Caki2 (cell line): Measurements from ENCODE around the gene PAK3. TPM values are rescaled to one million over a fixed set of nuclear protein-coding genes. Genes with fewer than 3 reads are reported as not detected.

Experiments
- DNase-seq: peaks from one replicate; pipeline ENCODE4 v3.0.0-alpha.2; 2015; ENCODE audit warnings: low read depth
- in situ Hi-C: cut with HindIII; loops from 2 replicates; pipeline ENCODE4 v1.10.0; 2016; ENCODE audit warnings: low sequenced_read_pairs, low pct_unique_long_range_greater_than_20kb, mixed read lengths
- total RNA-seq: library from RNA; depleted of rRNA; stranded (reverse); fragments of >200 nt; shearing (Covaris generic); gene quantifications from 2 replicates; pipeline ENCODE4 v1.2.3, GENCODE V29; 2014; ENCODE audit warnings: low replicate concordance

The PAK3 gene
- total RNA-seq, 1 experiment from 2014 or later: not detected

DNA sequence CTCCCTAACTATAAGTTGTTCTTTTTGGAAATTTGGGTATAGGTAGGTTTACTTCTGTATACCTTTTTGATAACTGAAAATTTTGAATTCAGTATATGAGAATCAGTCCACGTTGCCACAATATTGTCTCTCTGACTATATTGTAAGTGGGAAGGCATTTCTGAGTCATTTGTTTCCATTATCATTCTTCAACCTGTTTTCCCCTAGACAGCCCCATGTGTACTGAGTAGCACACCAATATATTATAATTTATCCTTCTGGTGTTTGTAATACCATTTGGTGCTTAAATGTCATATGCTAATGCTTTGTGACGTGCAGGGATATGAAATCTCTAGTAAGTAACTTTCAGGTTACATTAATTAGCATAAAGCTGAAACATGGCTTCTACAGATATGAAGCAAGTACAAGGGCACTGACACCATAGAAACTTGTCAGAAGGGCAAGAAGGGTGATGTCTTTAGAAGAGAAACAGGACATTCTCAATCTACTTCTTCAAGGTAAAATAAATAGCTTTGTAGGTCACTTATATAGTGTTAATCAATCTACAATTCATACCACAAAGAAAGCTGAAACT, 27.7 kb downstream of the PAK3 start:
- in situ Hi-C loops: no loop called here
- no peak for DNase-seq

DNA sequence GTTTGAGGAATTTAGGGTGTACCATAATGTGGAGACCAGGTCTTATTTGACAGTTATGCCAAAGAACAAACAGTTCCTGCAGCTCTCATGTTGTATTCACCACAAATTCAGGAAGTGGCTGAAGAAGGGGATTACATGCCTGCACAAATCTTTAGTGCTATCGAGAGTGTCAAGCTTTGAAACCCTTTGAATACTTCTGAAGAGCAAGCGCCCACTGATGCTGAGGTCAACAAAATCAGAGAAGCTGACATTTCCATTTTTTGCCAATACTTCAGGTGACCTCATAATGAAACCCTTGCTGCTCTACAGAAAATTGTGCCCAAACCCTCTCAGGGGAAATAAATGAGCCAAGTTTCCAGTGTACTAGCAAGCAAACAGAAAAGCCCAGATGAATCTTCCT, 28.4 kb downstream of the PAK3 start:
- no peak for DNase-seq
- in situ Hi-C loops: no loop called here

DNA sequence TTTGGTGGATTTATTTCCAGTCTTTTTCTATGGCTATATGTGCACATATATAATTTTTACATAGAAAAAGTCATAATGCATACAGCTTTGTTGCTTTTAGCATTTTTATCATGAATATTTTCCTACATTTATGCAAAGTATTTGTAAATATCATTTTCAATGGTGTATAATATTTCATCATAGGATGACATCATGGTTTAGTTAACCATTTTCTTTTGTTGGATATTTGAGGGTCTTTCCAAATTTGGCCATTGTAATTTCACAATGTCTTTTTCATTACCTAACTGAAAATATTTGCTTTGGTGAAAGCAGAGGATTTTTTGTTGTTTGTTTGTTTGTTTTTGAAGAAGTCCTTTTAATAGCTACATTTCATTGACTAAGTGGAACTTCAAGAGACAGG, 31.0 kb downstream of the PAK3 start:
- no peak for DNase-seq
- in situ Hi-C loops: no loop called here

DNA sequence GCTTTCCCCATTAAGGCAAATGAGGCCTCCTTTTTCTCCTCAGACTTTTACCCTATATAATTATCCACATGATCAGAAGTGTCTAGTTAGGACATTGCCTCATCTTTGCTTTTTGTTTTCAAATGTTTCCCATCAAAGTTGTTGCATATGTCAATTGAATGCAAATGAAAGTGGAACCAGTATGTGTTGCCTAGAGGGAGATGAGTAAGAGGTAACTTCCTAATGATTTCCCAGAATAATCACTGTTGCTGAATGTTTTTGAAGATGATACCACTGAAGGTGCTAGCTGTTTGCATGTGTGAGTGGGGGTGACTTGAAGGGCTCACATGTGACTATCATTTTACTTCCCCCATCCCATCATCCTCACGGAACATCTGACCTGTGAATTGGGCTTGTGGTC, 33.9 kb downstream of the PAK3 start:
- DNase-seq: no peak
- in situ Hi-C loops: no loop called here

DNA sequence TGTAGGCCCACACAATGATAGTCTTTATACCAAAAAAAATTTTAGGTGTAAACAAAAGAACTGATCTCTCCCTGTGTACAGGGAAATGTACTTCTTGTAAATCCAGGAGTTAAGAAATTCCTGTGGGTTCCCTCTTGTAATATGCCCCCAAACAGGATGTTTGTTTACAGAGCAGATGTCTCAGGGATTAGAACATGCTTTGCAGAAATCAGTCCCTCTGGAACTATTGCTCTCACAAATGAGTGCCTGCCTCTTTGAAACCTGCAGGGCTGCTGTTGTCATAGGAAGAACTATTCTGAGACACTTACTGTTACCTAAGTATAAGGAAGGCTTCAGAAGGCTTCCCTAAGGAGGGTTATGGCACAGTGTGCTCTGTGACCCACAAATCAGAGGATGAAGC, 35.6 kb downstream of the PAK3 start:
- DNase-seq: no peak
- in situ Hi-C loops: no loop called here

DNA sequence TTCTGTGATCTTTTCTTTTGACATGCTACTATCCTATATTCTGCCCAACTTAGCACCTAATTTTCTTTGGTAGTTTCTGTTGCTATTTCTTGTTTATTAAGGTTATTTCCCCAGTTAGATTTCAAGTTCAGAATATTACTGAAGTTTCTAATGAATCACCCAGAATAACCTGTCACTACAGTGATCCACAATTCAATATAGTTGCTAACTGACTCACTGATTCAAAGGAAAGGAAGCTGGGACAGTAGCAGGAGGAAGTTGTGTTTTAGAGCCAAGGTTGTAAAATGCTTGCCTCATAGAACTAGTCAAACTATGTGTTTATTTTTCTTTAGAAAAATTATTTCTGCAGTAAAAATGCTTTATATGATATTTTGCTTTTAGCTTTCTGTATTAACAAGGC, 37.4 kb downstream of the PAK3 start:
- DNase-seq: no peak

DNA sequence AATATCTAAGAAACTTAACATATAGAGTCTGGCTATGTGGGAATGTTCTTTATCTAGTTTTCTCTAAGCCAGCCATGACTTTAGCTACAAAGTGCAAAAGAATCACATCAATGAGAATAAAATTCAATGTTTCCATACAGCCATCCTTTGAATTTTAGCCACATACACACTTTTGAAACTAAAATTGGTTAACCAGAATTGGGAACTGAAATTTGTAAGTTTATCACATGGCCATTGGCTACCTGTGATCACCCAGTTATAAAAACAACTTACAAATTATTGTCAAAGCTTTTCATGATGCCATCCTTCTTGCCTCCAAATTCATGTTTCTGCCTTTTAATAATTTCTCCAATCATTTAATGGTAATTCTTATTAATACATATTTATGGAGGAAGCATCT, 49.9 kb downstream of the PAK3 start:
- no peak for DNase-seq
- in situ Hi-C loops: no loop called here

More for the DNA sequence above, 37.4 kb downstream of the PAK3 start:
- in situ Hi-C loops: no loop called here

DNA sequence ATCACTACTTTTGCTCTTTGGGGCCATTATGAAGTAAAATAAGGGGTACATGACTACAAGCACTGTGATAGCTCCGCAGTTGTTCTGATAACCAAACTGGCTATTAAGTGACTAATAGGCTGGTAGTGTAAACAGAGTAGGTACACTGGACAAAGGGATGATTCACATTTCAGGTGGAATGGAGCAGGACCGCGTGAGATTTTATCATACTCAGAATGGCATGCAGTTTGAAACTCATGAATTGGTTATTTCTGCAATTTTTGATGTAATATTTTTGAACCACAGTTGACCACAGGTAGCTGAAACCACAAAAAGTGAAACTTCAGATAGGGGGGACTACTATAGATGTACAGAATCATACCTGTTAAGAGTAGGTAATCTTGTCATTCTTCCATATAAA, 55.8 kb downstream of the PAK3 start:
- in situ Hi-C loops: no loop called here
- no peak for DNase-seq

DNA sequence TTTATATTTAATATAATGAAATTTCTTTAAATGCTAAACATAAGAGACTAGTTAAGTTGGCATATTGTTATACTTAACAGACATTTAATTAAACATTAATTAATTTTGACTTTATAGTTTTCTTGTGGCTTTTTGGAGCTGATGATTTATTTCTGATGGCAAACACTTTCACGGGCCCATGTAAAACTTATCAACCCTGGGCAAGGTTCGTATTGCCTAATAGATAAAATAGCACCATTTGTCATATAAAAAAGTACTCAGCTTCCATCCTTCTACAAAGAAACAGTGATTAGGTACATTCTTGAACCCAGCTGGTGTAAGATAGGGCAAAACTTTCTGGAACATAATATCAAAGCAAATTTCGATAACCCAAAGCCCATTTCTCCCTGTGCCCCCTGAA, 63.2 kb downstream of the PAK3 start:
- in situ Hi-C loops: no loop called here
- no peak for DNase-seq

DNA sequence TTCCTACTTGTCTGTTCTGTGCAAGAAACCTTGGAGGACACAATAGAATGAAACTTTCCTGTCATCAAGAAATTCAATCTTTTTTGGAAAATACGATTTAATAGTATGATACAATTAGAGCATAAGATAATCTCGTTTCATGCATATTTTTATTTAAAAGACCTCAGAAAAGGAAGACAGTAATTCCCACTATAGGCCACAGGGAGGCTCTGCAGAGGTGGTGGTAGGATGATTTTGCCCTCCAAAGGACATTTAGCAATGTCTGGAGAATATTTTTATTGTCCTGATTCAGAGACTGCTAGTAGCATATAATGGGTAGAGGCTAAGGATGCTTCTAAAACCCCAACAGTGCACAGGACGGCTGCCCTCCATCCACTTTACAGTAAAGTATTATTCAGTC, 68.7 kb downstream of the PAK3 start:
- in situ Hi-C loops: no loop called here
- no peak for DNase-seq

DNA sequence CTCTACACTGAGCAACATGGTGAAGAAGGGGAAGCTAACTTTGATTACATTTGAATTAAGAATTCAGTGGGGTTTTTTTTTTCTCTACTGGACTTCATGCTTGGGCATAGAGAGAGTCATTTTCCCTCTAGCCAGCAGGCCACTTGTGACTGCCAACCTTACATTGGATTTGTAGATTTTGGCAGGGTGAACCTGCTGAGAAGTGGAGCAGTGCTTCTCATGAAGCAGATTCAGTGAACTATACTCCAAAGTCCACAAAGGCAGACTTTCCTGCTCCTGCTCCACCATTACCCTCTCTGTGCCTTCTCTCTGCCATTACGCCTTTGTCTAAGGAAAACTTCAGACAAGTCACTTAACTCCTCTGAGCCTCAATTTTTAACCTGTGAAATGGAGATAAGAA, 69.9 kb downstream of the PAK3 start:
- DNase-seq: no peak
- in situ Hi-C loops: no loop called here

DNA sequence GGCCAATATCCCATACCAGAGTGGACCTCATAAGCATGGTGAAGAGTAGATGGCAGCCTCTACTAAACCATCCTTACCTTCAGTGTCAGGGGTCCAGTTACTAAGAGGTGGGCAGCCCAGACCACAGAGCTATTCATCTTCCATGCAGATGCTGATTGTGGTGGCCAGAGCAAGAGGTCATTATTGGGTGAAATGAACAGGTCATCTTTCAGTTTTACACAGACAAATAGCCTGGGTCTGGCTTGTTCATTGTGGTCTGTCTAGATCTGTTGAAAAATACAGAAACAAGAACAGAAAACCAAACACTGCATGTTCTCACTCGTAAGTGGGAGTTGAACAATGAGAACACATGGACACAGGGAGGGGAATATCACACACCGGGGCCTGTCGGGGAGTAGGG, 71.3 kb downstream of the PAK3 start:
- no peak for DNase-seq
- in situ Hi-C loops: no loop called here

DNA sequence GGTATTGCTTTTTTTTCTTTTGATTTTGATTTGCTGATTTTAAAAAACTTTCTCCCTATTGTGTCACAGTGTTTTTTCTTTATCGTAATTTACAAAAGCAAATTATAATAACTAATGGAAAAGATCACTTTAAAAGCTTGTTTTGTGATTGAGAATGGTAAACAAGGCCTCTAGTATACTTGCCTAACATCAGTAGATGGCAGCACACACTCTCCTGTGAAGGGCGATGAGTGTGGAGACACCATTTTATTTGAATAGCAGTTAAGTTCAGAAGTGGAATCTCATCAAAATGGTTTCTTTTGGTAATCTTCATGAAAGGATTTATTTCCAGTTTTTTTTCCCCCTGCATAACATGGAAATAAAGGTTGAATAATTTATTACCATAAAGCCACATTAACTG, 72.3 kb downstream of the PAK3 start:
- DNase-seq: no peak
- in situ Hi-C loops: no loop called here

DNA sequence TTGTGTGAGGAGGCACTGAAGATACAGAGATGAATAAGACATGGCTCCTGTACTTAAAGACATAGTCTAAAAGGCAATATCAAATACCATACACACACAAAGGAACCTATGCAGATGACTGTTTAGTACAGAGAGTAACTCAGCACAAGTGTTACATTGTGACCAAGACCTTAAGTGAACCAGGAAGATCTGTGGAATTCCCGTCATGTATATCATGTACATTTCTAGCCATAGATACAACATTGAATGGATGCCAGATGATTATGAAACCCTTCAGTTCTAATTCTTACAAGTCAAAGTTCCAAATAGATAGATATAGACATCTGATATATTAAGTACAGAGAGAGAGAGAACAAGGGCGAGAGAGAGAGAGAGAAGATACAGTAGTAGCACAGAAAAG, 73.2 kb downstream of the PAK3 start:
- no peak for DNase-seq
- in situ Hi-C loops: no loop called here

DNA sequence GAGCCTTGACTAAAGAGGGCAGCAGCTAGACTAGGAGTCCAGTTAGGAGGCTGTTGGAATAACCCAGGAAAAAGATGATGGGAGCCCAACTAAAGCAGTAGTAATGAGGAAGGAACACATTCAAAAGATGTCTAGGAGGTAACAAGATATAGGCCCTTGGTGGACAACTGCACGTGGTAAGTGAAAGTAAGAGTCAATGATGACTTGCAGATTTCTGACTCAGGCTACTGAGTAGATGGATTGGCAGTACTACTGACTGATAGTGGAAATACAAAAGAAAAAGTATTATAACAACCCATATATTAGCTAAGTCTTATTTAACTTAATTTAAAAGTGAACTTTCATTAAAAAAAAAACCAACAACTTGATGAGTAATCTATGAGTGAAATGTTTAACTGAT, 74.0 kb downstream of the PAK3 start:
- DNase-seq: peak; percentile 1

DNA sequence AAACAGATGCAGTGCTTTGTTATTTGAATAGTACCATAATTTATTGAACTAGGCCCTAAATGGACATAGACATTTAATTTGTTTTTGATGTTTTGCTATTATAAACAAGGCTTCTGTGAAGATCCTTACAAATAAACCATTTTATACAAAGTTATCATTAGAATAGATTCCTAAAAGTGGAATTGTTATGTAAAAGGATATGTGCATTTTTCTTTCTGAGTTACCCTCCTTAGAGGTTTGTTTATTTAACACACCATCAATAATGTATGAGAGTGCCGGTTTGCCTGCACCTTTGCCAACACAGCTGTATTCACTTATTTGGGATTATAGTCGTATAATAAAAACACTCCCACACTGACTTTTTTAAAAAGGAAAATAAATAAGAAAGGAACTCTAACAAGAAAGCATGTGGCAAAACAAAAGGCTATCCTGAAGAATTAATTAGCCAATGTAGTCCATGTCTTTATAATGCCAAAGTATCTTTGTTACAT, 84.8 kb downstream of the PAK3 start:
- in situ Hi-C loops: no loop called here
- no peak for DNase-seq

More for the DNA sequence above, 74.0 kb downstream of the PAK3 start:
- in situ Hi-C loops: no loop called here

DNA sequence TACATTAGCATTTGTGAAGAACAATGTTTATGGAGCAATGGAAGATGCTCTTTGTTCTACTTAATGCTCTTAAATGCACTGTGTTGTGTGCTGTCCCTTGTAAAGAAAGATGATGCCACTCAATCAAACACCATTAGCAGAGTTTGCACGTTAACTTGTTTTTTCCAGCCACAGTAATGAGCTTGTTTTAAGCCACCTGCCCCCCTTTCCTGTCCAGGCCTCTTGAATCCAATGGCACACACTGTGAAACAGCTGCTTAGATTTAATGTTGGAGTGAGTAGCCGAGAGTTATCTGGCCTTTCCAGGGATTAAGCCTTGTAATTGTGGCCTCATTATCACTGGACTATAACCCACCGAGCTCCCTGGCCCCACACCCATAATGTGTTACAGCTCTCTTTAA, 86.0 kb downstream of the PAK3 start:
- in situ Hi-C loops: no loop called here

DNA sequence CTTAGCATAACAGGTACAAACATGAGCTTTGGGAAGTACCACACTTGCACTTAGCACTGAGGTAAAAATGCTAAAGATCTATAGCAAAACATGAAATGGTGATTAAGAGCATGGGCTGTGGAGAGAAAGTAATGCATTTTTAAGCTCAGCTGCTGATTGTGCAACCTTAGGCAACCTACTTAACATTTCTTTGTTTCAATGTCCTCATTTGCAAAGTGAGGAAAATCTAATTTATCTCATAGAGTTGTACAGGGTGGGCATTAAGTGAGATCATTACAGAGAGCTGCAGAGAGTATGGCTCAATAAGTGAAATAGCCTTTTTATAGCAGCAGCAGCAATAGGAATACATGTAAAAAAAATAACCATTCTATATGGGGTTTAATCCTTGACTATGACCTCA, 87.0 kb downstream of the PAK3 start:
- DNase-seq: no peak
- in situ Hi-C loops: no loop called here

More for the DNA sequence above, 86.0 kb downstream of the PAK3 start:
- no peak for DNase-seq

DNA sequence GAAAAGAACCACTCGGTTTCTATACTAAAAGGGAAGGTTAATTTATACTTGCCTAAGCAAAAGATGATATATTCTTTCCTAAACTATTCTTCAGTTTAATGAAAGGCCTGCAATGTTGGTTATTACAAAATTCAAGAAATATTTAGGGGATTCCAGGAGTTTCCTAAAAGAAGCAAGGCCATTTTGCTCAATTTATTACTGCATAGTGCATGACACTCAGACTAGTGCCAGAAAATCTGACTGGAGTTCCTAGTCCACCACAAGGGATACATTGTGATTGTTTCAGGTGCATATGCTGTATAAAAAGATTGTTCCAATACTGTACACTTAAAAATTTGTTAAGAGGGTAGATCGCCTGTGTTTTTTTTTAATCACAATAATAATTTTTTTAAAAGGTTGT, 95.6 kb downstream of the PAK3 start:
- DNase-seq: no peak
- in situ Hi-C loops: no loop called here

DNA sequence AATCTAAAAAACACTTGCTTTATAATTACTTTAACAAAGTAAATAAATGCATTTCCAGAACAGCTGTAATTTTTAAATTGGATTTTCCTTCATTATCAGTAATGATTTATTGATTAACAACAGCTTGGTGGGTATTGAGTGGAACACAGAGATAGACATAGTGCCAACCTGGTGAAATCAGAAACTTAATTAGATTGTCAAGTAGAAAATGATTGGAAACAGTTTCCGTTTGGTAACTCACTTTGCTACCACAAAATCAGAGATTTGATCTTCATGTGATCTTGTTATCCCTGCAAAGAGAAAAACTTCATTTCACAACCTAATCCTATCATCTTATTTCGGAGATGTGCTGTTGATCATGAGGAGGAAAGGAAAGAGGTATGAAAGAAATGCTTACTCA, 103.5 kb downstream of the PAK3 start:
- DNase-seq: no peak
- in situ Hi-C loops: no loop called here

DNA sequence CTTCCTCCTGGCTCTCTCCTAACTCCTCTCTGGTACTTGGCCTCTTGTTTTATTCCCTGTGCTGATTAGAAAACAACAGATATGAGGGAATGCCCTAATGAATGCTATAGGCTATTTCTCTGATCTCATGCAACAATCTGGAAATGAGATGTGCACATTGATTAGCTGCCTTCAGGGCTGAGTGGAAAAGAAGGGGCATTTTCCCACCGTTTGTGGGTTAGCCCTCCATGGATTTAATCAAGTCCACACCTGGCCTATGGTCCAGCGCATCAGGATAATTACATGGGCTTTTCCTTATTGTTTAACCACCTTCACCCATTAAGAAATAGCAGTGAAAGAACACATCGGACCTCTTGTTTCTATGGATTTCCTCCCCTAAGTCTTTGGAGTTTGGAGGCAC, 104.3 kb downstream of the PAK3 start:
- in situ Hi-C loops: no loop called here
- no peak for DNase-seq
